Measurements from ENCODE around the gene CHI3L2.

GRCh38 chr1:111280267-111280666 is 52.8 kb downstream of the CHI3L2 start:
- TF ChIP-seq CTCF (IDR thresholded peaks at IDR 0.05) (no peak), POLR2A (IDR thresholded peaks at IDR 0.05) (no peak), EP300 (IDR thresholded peaks at IDR 0.05) (no peak)

Data from stomach (tissue), 4 donors.